GM04503 (cell line): ENCODE data around the gene CPA5.
A peak's percentile ranks its signal among the peaks of the same experiment; 100 is the strongest.

Experiments
- DNase-seq: peaks from one replicate; pipeline ENCODE4 v3.0.0-alpha.2; 2012; ENCODE audit warnings: low read depth

CPA5 gene

DNA sequence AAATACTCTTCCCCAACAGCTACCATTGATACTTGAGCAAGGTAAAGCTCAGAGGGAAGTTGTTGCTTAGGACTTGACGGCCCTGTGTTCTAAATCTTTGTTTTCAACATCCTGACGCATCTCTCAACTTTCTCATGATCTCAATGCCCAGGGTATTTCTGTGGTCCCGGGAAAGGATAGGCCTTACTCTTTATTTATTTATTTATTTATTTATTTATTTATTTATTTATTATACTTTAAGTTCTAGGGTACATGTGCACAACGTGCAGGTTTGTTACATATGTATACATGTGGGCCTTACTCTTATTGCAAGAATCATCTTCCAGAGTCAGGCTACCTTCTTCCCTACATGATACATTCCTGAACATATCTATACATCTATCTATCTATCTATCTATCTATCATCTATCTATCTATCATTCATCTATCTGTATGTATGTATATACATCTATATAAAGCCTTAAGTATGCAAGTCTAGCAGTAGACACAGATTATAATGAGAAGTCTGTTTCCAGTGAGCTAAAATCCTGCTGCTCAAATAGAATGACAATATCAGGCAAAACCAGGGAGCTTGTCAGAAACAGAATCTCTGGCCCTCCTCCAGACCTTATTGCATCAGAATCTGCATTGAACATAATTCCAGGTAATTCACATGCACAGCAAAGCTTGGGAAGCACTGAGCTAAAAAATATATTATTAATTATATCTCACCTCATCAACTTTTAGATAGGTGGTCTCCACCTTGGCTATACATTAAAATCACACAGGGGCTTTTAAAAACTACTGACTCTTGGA is 12.2 kb upstream of the CPA5 start:
- no peak for DNase-seq

DNA sequence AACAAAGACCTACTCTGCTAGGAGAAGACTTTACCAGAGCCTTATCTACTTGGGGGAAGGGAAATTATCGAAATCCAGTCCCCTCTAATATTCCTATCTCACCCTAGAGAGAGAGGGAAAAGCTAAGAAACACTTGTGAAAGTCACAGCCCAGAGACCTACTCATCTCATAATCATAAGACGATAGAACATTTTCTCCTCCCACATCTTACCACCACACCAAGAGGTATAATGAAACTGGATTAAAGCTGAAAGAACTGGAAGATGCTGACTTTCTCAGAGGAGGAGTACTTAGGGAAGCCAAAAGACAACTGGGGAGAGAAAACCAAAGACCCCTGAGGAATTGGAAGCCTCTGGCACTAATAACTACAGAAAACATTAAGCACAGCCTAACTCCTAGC is 10.8 kb upstream of the CPA5 start:
- DNase-seq: no peak

DNA sequence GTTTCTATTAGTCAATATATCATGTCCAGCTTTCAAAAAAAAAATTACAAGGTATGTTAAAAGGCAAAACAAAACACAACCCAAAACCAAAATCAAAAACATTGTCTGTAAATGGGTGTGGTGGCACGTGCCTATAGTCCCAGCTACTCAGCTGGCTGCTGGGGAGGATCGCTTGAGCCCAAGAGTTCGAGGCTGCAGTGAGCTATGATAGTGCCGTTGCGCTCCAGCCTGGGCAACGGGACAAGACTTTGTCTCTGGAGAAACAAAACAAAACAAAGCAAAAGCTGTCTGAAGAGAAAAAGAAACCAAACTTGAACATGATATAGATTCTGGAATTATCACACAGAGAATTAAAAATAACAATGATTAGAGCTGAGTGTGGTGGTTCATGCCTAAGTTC is 10.3 kb upstream of the CPA5 start:
- peak; percentile 17 for DNase-seq

DNA sequence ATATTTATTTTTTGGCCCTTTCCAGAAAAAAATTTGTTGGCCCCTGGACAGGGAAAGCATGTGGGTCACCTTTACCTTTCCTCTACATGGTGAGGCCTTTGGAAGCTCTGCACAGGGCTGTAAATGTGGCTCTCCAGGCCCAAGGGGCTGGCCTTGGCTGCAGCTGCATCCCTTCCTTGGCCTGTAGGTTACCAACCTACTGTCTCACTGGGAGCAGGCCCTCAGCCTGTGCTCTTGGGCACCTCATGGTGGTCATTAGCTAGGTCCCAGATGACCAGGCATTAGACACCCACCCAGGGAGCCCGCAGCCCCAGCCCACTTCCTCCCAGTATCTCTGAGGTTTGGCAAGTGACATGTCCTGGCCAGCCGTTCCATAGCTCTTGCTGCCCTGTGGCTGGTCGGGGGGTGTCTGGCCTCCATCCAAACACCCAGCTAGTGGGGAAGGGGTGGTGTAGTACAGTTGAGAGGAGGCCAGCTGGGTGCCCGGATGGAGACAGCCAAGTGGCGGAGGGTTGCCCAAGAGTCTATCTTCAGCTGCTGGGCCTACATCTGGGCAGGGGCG is 7.1 kb upstream of the CPA5 start:
- no peak for DNase-seq

DNA sequence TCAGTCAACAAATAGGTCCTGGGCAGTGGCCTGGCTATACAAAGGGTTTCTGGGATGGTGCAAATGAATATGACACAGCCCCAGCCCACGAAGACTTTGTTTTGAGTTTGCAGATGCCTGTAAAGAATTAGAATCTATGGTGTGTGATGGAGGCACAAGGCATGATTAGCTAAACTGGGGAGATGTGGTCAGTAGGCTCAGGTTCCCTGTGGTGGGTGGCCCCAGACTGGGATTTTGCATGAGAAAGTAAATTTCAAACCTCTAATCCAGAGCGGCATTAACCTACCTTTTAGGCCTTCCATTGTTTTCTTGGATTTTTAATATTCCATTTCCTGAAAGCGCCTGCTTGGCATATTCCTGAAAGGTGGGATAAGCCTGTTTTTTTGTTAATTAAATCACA is 6.4 kb upstream of the CPA5 start:
- DNase-seq: no peak

DNA sequence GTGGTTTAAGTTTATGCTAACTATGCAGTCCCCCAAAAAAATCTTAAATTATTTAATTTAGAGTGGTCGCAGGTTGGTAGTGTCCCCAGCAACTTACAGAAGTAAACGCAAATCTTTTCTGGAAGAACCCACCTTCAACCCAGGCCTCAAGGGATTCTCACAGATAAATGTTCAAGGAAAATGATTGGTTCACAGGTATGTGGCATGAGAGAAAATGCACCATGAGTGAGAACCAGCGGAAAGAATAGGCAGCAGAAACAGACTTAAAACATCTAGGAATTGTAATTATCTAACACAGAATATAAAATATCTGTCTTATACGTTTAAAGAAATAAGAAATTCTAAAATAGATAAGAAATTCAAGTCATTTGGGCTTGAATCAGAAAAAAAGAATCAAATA is 2.7 kb upstream of the CPA5 start:
- DNase-seq: no peak

DNA sequence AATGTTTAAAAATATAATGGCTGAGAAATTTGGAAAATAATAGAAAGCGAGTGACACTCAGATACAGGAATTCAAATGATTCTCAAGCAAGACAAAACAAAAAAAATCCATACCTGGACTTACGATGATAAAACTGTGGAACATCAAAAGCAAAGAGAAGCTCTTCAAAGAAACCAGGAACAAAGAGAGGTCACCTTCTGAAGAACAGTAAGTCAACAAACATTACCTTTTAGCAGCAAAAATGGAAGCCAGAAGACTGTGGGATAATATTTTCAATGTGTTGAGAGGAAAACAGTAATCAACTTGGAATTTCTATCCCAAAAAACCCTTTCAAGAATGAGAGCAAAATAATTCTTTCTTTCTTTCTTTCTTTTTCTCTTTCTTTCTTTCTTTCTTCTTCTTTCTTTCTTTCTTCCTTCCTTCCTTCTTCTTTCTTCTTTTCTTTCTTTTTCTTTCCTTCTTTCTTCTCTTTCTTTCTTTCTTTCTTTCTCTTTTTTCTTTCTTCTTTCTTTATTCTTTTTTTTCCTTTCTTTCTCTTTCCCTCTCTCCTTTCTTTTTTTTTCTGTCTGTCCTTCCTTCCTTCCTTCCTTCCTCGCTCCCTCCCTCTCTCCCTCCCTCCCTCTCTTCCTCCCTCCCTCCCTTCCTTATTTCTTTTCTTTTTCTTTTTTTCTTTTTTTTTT is 1.8 kb upstream of the CPA5 start:
- no peak for DNase-seq

DNA sequence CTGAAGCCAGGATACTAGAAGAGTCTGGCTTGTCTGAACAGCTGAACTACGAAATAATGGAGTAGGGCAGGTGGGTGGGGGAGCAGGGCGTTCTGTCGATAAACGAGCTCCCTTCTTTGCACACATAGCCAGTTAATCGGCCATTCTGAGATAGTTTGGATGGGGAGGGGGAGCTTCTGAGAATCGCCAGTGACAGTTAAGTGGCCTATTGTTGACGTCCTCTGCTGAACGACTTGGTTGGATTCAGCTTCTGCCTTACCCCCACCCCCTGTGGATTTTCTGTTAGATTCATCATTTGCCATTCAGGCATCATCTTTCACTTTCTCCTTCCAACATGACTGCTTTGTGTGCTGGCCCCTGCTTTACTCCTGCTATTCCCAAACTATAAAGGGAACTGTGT is 520 bp downstream of the CPA5 start:
- DNase-seq: no peak

DNA sequence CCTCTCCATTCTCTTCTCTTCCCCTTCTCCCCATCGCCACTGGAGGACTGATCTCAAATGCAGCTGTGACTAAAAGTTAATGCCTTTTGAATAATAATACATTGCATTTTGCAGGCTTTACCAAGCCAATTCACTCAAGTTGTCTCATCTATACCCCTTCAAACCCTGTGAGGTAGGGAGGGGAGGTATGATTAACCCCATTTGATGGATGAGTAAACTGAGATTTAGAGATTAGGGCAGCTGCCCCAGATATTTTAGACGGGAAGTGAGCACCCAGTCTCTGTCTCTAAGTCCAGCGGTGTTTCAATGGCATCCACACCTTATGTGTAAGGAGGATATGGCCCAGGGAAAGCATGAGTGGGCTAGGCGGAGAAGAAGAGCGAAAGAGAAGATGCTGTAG is 1.1 kb downstream of the CPA5 start:
- DNase-seq: no peak

DNA sequence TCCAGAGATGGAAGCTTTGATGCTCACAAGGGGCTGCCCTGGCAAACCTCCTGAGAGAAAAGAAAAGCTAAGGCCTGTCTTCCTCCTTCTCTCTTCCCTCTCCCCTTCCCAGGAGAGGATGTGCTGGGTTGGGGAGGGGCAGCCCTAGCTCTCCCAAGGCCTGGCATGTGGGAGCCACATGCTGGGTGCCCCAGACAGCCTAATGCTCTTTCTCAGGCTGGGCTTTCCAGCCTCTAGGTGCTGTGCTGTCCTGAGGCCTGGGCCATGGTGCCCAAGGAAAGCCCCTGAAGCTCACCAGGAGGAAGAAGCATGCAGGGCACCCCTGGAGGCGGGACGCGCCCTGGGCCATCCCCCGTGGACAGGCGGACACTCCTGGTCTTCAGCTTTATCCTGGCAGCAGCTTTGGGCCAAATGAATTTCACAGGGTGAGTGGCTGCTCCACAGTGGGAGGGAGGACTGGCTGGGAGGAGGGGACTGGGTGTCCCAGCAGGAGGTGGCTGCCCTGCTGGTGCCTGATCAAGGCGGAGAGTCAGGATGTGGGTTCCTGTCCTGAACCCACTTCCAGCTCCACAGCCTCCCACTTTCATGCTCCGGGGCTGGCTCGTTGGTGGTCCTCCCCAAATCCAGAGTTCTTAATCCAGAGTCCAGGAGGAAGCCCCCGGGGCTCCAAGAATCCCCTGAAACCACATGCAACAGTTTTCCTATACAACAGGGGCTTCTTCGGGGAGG is 1.7 kb downstream of the CPA5 start:
- no peak for DNase-seq

DNA sequence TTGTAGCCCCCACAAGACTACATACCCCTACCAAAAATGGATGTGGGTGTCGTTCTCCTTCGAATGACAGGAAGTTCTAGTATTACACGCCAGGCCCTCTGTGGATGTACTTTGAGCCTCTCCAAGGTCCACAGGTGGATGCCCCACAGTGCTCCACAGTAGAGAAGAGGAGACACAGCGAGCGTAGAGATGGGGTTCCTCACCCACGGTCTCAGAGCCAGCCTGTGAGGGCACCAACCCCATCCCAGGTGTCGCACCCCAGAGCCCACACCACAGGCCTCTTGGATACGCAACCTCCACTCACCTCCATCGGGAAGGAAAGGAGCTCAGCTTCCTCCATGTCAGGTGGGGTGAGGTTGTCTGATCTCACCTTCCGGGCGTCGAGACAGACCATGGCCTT is 2.3 kb downstream of the CPA5 start:
- DNase-seq: no peak

DNA sequence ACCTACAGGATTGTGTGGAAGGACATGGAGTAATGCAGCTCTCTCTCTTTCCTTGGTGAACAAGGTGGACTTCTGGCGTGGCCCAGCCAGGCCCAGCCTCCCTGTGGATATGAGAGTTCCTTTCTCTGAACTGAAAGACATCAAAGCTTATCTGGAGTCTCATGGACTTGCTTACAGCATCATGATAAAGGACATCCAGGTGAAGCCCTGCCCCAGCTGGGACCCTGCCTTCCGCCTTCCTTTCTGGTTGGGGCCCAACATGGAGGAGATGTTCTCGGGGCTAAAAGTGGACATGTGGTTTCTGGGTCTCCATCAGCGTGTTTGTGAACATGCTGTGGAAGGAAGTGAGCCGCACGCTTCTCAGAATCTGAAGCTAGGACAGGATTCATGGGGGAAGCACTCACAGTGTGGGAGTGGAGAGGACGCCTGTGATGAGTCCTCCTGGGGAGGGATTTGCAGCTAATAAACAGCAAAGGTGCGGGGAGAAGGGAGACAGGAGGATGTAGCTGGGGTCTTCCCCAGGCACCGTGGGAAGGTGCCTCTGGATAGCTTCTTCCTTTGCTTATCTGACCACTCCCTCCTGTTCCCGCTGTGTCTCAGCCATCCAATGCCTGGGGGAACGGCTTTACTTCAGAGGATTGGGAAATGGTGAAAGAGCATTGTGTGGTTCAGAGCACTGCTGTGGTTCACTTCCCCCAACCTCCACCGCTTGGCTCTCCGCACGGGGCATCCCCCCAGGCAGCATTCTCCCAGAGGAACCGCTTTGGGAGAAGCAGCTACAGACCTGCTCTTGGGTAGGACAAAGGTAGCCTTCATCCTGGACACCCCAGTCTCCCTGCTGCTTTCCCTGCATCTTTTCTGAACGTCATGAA is 5.5 kb downstream of the CPA5 start:
- DNase-seq: no peak

DNA sequence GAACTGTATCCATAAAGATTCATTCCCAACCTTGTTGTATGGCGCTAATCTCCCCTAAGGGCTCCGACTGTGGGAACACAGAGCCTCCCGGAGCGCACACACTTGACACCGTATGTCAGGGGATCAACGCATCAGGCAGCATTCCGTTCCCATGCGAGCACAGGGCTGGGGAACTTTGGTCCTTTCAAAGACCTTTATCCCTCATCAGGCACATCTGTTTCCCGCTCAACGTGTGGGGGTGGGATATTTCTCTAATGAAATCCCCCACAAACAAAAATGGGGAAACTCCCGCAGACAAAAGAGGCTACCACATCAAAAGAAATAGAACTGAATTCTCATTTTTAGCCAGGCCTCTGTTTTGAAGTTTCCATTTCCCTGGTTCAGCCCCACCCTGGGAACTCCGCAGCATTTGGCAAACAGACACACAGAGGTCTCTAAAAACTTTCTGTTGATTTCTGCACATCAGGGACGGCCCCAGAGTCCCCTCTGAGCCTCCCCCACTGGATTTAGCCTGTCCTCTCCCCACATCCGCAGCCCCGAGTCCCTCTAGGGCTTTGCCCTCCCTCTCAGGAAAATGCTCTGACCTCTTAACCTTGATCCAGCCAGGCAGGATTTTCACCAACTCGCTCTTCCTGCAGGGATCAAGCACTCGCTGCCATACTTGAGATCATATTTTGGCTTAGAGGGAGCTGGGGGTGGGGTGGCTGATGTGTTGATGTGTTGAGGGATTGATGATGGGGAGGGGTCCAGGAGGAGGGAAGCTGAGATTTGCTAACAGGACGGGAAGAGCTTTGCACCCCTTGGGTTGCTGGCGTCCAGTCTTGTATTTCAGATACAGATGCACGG is 6.6 kb downstream of the CPA5 start:
- DNase-seq: no peak

DNA sequence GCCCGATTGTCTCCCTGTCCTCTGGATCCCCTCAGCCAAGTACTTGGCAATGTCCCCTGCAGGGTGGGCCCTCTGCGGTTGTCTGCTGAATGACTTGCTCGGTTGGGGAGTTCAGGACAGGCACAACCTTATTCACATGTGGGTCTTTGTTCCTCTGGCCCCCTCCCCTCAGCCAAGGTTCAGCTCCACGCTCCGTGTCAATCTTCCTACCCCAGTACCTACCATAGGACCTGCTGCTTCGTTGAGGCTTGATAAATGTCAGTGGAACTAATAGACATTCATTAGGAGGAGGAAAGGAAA is 7.1 kb downstream of the CPA5 start:
- no peak for DNase-seq

DNA sequence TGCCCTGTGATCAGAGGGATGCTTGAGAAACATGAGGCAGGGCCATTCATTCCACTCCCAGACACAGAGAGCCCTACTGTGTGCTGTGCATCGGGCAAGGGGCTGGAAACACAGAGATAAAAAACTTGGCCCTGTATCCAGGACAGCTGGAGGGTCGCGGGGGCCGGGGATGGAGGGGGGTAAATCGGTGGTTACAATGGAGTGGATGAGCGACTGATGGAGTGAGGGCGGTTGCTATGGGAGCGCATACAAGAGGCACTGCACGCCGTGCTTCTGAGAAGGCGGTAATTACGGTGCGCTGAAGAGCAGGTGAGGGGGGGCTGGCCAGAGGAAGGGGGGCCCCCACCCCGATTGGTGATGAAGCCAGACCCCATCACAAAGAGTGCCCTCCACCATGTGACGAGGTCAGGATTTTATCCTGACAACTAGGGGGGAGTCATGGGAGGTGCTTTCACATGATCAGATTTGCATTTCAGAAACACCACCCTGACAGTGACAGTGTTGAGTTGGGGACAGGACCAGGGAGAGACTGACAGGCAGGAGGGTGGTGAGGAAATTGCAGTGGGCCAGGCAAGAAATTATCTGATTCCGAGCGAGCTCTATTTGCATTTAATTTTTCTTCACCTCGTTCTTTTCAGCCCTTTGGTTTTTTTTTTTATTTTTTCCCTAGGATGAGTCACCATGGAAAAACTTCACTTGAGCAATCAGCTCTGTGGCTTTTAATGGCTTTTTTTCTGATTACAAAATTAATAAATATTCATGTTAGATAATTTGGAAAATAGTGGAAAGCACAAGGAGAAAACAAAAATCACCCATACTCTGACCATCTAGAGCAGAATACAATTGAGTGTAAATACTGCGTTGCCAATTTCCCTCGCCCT is 7.8 kb downstream of the CPA5 start:
- DNase-seq: peak; percentile 42

DNA sequence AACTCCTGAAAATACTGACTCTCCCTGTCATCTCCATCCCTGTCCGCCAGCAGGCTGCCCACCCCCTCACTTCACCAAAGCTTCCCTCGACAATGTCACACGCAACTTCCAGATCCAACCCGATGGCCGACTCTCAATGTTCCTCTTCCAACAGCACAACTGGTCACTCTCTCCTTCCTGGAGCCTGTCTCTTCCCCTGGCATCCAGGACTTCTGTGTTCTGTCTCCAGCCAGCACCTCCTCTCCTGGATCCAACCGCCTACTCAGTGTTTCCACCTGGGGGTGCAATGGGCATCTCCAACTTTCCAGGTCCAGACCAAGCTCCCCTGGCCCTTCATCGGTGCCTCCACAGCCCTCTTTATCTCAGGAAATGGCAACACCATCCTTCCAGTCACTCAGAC is 8.6 kb downstream of the CPA5 start:
- no peak for DNase-seq

DNA sequence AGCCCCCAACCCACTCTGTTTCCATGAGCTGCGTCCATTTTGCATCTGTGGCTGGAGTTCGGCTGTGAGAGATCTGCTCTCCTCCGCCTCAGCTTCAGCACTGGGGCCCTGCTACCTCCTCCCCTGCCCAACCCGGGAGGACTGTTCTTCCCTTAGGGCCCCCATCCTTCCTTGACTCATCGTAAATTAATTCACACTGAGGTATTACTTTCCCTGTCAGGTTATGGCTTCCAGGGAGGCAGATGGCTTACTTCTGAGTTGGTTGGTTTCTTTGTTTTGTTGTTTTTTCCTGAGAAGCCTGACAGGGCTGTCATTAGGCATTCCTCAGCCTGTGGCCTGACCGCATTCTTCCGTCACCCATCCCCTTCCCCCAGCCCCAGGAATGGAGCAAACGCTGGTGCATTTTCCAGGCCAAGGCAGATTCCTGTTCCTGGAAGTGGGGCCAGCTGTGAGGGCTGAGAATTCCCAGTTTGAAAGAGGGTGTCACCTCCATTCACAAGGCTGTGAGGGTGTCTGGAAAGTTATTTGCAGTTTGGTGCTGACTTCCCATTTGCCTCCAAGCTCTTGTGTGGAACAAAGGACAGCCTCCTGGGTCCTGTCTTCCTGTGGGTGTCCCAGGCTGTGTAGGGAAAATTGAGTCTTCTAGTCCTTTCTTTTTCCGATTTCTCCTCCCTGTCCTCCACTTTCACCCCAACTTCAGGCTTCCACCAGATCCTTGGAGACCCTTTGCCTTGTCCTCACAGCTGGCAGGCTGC is 11.7 kb downstream of the CPA5 start:
- DNase-seq: peak; percentile 95

DNA sequence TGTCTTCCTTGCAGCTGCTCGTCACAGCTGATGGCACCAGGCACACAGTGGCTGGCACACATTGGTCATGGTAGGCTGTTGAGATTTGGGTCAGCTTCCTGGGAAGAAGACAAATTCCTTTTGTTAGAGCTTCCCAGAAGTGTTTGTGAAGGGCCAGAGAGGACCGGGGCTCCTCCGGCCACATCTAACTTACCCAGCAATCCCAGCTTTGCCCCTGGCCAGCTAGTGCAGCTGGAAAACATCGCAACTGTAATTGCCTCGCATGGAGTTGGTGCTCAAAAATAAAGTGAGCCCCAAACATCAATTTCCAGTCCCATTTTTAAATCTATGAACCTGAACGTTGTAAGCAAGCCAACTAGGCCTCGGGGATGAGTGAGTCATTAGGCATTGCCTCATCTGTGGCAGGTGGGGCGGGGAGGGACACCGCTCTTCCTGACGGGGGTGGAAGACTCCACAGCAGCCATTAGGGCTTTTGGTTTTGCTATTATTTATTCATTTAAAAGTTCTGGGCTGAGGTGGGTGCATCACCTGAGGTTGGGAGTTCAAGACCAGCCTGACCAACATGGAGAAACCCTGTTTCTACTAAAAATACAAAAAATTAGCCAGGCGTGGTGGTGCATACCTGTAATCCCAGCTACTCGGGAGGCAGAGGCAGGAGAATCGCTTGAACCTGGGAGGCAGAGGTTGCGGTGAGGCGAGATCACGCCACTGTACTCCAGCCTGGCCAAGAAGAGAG is 12.4 kb downstream of the CPA5 start:
- peak; percentile 39 for DNase-seq

DNA sequence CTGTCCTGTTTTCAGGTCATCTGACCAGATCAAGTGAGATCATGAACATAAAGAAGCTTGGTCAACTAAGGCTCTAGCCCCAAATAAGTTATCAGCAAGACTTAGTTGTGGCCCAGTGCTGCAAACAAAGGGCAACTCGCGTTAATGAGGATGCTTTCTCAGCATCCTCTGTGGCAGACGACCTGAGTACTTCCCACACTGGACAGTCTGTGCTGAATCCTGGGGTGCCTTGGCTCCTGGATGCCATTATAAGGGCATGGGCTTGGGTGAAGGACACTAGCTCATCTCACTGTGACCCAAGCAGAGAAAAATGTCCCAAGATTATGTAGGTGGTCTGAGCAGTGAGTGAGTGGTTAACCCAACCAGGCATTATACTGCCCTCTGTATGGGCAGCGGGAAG is 13.9 kb downstream of the CPA5 start:
- DNase-seq: no peak
